ENCODE results near the gene KCNMA1.

The KCNMA1 gene

DNA sequence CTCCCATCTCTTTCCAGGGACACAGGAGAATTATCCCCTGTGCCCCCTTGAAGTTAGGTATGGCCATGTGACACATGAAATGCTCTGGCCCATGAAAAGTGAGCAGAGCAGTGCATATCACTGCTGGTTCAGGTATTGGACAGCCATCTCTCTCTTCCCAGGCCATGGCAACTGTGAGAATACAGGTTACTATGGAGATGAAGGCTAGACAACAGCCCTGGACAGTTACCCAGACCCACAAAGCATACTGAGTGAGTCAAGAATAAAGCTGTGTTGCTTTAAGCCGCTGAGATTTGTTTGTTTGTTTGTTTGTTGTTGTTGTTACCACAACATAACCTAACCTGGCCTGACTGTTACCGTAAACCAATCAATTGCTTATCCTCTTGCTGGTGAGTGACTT is 722.3 kb downstream of the KCNMA1 start:
- in situ Hi-C loops (cut with HindIII; ENCODE audit: low sequenced_read_pairs): no loop called here

DNA sequence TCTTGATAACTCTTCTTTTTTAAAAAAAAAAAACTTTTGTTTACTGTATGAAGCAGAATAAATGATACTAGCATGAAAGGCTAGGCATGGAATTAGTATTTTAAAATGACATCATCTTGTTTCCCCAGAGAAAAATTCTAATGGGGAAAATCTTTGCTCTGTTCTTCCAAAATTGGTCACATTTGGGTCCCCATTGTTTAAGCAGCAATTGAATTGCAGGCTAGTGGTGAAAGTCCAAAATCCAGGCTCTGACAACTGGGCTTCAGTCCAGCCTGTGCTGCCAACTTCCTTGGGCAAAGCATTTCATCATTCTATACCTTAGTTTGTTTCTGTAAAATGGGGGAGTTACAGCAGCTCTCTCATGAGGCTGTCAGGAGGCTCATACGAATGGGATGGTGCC is 726.4 kb downstream of the KCNMA1 start:
- in situ Hi-C loops (cut with HindIII; ENCODE audit: low sequenced_read_pairs): no loop called here

DNA sequence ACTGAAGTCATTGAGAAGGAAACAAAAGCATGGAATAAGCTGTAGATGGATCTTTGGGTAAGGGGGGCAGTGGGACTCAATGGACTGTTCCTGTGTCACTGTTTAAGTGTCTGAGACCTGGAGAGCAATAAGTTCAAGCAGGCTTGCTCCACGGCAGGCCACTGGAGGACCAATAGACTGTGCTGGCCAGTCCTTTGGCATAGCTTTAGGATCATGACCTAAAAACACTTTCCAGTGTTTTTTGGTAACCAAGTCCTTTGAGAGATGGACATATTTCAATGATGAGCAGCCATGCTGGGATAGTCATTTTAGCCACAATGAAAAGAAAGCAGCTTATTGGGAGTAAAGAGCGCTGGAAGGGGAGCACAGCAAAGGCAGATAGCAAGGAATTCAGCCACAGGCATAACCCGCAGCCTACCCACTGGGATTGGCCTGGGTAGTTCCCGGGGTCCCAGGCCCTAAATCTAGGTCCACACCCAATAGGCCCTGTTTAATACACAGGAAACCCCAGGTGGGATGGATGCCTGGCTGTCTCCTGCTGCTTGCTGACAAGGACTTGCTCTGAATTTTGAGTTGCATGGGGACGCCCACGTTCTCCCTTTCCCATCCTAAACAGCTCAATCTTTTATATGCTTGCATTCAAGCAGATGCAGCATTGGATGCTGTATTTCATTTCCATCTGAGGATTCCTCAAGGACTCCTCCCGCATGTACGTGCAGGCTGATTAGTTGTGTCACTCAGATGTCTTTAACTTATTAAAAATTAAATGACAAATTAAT is 727.2 kb downstream of the KCNMA1 start:
- in situ Hi-C loops (cut with HindIII; ENCODE audit: low sequenced_read_pairs): no loop called here

DNA sequence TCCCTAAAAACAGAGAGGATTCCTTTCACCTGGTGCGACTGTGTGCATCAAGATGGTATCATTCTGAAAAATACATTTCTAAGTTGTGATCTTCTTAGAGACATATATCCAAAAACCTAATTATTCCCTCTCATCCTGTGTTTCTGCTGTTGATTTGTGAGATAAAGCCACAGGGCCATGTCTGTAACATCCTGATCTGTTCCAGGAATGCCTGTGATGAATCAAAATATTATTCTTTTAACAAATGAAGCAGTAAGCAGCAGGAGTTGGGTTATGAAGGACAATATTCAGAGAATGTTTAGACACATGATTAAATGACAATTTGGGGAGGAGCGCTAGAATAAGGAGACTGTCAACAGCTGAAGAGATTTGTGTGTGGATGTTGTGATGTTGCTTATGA is 731.4 kb downstream of the KCNMA1 start:
- in situ Hi-C loops (cut with HindIII; ENCODE audit: low sequenced_read_pairs): loop anchor here (5.0 kb wide), 1 partner anchor 51 kb away; no protein-coding TSS in a partner anchor

DNA sequence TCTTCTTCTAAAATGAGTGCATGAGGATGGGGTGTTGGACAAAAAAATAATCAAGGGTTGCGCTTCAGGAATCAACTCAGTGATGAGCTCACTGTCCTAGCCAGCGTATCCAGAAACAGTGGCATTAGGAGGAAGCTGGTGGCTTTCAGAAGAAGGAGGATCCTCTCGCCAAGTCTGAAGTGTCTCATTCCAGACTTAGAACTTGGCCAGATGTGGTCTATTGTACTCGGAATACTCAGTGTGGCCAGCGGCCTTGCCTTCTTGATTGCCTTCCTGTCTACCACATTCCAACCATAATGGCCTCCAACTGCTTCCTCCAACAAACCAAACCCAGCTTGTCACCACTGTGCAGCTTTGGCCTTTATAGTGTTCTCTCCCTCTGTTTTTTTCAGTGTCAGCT is 732.4 kb downstream of the KCNMA1 start:
- in situ Hi-C loops (cut with HindIII; ENCODE audit: low sequenced_read_pairs): loop anchor here (5.0 kb wide), 1 partner anchor 52 kb away; no protein-coding TSS in a partner anchor

DNA sequence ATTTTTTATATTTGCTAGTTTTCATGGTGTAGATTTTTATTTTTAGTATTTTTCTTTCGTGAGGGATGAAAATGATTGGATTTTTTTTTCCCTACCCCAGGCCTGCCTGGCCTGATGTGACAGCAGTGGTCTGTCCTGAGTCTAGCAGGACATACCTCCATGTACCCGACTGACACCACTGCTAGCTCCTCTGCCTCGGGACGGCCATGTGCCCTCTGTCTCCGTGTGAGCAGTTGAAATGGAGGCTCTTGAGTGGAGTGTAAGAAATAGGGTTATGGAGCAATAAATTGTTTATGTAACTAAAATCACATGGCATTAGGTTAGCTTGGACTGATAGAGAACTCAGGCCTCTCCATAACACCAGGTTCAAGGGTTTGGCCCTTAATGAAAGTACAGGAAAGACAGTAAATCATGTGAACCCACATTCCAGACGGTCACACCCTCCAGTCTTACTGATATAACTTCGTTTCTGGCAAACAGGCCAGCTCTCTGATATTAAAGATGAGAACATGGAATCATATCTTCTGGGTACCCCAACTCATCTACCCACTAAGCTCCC is 734.1 kb downstream of the KCNMA1 start:
- in situ Hi-C loops (cut with HindIII; ENCODE audit: low sequenced_read_pairs): loop anchor here (5.0 kb wide), 1 partner anchor 61 kb away; no protein-coding TSS in a partner anchor

DNA sequence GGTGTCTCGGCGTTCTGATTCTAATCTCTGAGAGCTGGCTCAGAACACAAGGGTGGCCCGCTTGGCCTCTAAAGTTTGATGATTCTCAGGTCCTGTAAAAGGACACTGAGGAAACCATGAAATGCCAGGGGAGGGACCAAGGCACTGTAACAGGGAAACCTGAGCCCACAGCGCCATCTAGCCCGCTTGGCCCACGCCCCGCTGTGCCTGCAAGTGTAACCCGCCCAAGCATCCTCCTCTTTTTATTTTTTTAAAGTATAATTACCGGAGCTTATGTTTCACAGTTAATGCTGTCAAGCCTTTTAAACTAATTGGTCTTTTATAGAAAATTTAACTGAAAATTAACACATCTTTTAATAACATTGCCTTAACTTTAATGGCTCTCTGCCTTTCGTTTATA is 734.7 kb downstream of the KCNMA1 start:
- in situ Hi-C loops (cut with HindIII; ENCODE audit: low sequenced_read_pairs): loop anchor here (5.0 kb wide), 1 partner anchor 61 kb away; no protein-coding TSS in a partner anchor

DNA sequence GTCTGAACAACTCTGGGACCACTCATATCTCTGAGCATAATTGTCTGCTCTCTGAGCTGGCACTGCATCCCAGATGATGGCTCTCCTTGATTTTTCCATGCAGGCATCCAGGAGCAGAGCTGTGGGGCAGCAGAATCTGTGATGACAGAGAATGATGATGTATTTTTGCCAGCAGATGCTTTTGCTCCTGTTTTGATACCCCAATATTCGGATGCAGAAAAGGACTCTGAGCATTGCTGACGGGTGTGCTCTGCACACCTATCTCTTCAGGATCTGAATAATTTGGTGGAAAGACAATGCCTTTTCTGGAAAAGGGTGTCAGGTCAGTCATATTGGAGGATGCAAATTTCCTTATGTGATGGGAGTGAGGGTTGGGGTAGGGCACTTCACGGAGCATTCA is 735.9 kb downstream of the KCNMA1 start:
- in situ Hi-C loops (cut with HindIII; ENCODE audit: low sequenced_read_pairs): loop anchor here (5.0 kb wide), 1 partner anchor 59 kb away; no protein-coding TSS in a partner anchor

DNA sequence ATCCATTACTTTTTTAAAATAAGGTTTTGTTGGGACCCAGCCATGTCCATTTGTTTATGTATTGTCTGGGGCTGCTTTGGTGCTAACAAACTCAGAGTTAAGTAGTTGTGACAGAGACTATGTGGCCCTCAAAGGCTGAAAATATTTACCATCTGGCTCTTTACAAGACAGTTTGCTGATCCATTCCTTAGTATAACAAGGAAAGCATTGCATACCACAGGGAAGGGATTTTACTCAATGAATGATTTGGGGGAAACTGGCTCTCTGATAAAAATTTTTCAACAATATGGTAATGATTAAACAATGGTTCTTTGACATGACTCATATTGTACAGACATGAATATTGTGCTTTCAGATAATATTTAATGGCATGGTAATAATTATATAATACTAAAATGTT is 738.1 kb downstream of the KCNMA1 start:
- in situ Hi-C loops (cut with HindIII; ENCODE audit: low sequenced_read_pairs): no loop called here

DNA sequence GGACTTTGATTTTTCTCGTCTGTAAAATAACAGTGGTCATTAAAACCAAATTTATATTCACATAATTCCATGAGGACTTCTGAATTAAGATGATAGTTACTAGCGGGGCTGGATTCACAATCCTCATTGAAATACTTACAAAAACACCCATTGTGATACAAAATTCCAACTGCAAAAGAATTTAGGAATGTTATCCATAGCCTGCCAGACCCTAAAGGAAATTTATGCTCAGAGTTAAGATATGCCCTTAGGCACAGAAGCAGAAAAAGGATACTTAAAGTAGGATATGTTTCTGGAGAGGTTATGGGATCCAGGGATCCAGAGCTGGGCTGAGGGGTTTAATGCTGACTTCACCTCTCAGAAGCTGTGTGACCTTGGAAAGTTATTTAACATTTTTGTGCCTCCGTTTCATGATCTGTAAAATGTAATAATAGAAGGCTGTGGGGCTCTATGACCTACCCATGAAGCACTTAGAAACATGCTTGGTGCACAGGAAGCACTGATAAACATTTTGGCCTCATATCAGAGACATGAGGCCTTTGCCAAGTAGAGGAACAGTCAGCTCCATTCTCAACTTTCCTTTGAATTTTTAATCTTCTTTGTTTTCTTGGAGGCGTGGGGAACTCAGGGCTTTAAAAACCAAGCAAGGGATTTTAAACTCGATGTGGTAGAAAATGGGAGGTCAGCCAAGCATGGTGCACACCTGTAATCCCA is 744.7 kb downstream of the KCNMA1 start:
- in situ Hi-C loops (cut with HindIII; ENCODE audit: low sequenced_read_pairs): no loop called here

DNA sequence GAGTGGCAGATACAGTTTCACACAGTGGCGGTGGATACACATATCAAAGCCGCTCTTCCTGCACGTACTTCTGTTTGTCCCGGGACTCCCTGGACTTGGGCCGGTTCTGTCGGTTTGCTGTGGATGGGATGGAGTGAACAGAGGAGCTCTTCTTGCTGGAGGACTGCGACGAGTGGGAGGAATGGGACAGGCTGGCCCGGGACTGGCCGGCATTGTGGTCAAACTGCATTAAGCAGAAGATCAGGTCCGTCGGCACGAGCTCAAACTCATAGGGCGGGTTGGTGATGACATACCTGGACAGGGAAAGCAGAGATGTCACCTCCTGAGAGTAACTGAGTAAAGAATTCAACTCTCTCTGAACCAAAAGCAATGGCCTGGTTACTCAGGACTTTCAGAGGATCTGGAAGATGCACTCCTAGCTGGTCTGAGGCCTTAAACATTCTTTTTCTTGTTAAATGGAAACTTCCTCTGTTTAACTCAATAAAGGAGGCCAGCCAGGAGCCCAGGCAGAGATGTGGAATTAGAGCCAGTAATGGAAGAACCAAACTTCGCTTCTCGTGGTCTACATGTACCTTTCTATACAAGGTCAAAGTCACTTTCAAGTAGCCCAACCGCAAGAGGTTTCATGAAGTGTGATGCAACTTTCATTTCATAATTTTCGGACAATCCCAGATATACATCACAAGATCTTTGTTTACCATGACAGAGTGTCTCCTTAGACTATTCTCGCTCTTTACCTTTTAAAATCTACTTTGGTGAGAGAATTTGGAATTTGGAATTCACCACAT is 750.2 kb downstream of the KCNMA1 start:
- in situ Hi-C loops (cut with HindIII; ENCODE audit: low sequenced_read_pairs): no loop called here

DNA sequence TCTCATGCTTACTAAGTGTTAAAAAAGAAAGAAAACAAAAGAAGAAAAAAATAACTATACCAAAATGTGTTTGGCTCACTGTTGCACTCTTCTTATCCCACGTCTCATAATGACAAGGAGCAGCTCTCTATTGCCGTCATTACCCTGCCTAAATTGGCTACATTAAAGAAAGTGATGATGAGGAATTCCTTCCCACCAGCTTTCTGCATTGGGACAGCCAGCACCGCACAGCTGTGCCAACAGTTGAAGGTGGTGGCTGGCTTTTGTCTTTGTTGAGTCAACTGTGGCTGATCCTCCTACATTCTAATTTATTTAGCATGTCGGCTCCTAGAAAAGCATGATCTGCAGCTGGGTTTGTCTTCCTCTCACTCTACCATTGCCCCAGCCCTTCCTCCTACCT is 751.8 kb downstream of the KCNMA1 start:
- in situ Hi-C loops (cut with HindIII; ENCODE audit: low sequenced_read_pairs): no loop called here

DNA sequence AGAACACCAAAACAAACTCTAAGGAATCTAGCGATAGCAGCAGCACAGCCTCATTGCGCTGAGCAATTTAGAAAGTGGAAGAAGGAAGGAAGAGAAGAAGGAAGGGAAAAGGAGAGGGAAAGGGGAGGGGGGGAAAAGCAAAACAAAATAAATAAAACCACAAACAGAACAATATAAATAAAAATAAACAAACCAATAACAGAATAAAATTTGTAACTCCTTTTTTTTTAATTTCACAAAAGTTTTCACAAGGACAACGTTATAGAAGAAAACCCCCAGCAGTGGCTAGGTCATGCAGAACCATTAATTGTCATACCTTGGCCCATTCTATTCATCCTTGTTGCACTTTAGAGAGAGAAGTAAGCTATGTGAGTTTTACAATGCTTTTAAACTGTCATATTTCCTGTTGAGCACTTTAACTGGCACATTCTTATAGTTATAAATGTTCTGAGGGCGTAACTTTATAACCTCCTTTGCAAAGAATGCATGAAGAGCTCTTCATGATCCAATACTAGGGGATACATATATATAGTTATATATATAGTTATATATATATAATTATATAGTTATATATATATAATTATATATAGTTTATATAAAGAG is 752.8 kb downstream of the KCNMA1 start:
- in situ Hi-C loops (cut with HindIII; ENCODE audit: low sequenced_read_pairs): no loop called here

DNA sequence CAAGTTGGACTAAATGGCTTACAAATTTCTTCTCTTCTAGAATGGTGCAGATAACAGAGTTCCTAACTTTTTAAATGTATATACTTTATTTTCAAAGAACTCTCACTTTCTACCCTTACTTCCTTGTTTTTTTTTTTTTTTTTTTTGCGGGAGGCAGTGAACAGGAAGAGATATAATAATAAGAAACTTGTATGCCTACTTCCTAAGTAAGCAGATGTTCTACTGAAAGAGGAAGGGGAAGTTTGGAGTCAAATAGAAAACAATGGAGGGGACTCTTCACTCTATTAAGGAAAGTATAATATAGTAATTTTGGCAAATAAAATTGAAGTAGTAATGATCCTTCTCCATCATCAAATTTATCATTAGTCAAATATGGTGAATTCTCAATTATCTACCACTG is 754.0 kb downstream of the KCNMA1 start:
- in situ Hi-C loops (cut with HindIII; ENCODE audit: low sequenced_read_pairs): no loop called here

DNA sequence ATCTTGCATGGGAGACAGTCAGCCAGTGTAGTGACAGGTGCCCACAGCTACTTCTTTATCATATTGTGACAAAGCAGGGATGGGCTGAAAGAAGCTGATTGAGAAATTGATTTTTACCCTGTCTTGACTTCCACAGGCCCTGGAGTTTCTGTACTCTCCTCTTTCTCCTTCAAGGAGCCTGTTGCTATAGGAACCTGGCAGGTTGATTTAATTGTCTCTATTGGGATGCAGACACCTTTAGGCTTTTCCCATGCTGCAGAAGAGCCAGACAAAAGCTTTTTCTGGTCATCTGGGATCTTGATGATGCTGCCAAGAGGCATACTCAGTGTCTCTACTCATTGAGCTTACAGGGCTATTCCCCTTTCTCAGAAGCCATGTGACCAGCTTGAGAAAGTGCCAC is 754.8 kb downstream of the KCNMA1 start:
- in situ Hi-C loops (cut with HindIII; ENCODE audit: low sequenced_read_pairs): no loop called here

DNA sequence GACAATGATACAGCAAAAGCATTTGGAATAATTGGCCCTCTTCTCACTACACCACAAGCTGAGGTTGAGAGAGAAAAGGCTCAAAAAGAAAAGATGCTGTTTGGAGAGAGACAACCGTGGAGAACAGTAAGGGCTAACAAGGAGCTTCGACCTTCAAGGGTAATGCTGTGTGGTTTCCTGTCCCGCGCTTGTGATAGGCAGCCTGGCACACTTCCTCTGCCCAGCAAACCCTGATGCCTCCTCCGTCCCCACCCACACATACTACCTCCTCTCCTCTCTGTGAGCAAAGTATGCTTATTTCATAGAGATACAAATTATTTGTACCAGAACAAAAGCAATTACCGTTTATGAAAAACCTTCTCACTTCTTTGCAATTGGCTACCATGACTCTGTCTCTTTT is 755.4 kb downstream of the KCNMA1 start:
- in situ Hi-C loops (cut with HindIII; ENCODE audit: low sequenced_read_pairs): no loop called here

DNA sequence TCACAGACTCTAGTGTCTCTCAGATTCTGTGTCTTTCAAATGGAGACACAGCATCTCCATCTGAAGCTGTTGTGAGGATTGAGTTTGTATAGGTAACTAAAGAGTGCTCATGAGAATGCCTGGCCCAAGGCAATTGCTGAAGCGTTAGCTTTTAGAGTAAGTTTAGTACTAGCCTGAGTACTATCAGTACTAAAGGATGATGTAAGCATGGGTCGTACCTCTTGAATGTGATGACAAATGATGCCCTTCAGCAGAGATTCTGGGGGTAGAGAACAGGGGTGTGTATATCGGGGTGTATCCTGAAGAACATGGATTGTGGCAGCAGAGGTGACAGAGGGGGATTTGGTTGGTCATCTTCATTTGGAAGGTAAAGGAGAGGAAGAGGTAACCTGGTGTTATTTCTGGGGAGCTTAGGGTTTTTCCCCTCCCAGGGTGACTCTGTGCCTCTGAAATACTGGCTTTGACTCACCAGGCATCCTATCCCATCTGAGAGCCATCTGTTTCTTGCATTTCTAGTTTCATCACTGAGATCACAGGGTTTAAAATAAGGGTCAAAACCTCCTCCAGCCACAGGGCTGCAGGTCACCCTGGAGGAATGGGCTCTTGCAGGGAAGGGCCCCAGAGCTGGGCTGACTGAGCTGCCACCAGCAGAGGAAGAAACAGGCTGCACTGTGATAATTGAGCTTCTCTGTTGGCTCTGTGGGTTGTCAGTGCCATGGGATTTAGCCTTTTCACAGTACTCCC is 756.0 kb downstream of the KCNMA1 start:
- in situ Hi-C loops (cut with HindIII; ENCODE audit: low sequenced_read_pairs): no loop called here

DNA sequence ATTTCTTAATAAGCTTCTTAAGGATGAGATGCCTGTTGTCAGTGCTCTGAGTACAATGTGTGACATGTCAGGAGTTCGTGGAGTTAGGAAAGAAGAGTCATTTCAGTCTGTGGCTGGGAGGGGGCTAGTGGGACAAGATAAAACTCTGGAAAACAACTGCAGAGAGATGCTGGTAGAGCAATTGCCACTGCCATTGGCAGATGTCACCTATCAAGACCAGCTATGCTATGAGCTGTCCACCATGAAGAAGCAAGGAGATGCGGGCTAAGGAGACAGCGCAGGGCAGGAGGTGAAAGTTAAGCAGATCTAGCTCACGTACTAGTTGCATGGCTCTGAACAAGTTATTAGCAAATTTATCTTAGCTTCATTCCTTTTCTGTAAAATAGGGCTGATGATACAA is 756.7 kb downstream of the KCNMA1 start:
- in situ Hi-C loops (cut with HindIII; ENCODE audit: low sequenced_read_pairs): no loop called here

DNA sequence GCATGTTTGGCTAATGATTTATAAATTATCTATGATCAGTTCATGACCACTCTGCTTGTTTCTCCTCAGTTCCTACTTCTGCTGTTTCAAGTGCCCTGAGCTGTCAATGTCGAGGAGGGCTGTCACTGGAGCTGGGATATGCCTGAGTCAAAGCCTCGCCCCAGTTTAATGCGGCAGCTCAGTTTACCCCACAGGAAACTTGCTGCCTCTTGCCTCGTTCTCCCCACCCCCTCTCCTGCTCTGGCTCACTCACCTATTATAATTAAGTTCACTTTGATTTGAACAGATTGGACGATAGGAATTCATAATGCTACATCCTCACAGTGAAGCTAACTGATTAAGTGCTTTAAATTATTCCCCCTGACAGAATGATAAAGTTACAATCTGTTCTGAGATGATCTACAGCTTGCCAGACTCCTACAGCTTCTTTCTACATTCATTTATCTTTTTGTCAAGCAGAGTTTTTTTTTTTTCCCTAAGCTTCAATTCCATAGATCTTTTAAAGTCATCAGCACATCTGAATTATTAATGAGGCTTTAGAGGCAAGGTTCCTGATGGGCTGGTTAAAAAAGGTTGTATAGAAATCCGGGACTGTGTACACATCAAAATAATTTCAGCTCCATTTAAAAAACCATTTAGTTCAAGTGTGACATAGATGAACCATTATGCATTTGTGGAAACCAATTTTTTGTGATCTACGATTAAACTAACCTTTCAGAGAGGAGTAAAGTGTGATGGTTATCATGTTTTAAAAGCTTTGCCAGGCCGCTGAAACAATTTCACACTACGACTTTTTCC is 758.3 kb downstream of the KCNMA1 start:
- in situ Hi-C loops (cut with HindIII; ENCODE audit: low sequenced_read_pairs): no loop called here
